ENCODE data around the gene KIDINS220. TPM values are rescaled to one million over a fixed set of nuclear protein-coding genes. Genes with fewer than 3 reads are reported as not detected.

Gene KIDINS220
- total and polyA plus RNA-seq, 2 of the 13 experiments (the other 11 are each of a cell fraction or from before 2014, with no cell fraction given) = 25.2 to 32.3 TPM

DNA sequence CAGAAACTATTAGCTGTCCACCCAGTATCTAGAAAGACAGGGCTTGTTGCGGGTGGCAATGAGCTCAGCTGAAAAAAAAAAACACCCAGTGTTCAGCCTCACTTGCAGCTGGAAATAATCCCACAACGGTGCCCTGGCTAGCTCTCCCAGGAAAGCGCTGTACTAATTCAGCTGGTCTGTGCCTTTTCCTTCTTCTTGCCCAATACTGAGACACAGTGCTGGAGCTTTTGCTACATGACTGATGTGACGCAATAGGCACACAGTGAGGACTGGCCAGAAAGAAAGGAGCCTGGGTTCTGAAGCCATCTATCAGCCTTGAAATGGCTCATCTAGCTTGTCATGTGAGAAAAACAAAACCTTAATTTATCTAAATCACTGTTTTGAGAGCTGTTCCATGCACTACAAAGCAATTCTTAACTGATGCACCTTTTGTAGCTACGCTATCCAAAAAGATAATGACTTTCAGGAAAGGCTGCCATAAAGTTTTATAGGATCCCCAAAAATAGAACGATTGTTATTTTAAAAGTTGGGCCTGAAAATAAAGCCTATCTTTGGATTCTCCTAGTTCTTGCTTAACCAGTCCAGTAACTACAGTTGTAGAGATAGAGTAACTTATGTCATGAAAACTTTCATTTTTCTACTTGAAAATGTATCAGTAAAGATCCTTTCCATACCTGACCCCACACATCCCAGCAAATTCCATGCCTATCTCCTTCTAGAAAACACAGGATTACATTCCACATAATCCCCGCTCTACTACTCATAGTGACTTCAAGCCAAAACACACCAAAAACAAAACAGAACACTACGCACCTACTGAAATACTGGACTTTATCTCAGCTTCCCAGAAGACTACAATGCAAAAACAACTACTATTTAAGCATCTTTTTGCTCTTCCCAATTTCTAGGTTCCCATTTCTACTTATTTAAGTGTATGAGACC, 15.9 kb downstream of the KIDINS220 start (continued):
- TF ChIP-seq, protein P1, sequence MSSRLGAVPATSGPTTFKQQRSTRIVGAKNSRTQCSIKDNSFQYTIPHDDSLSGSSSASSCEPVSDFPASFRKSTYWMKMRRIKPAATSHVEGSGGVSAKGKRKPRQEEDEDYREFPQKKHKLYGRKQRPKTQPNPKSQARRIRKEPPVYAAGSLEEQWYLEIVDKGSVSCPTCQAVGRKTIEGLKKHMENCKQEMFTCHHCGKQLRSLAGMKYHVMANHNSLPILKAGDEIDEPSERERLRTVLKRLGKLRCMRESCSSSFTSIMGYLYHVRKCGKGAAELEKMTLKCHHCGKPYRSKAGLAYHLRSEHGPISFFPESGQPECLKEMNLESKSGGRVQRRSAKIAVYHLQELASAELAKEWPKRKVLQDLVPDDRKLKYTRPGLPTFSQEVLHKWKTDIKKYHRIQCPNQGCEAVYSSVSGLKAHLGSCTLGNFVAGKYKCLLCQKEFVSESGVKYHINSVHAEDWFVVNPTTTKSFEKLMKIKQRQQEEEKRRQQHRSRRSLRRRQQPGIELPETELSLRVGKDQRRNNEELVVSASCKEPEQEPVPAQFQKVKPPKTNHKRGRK (CRISPR knock-in tag; IDR thresholded peaks at IDR 0.05) = no peak
- no peak for TF ChIP-seq LCORL (IDR thresholded peaks at IDR 0.05)
- TF ChIP-seq LCORL (CRISPR knock-in tag; IDR thresholded peaks at IDR 0.05) = peak; percentile 60; the same call in 1 of the 2 replicates
- TF ChIP-seq NFE2L2 (IDR thresholded peaks at IDR 0.05; ENCODE audit: low read length) = no peak
- TF ChIP-seq, protein P2, sequence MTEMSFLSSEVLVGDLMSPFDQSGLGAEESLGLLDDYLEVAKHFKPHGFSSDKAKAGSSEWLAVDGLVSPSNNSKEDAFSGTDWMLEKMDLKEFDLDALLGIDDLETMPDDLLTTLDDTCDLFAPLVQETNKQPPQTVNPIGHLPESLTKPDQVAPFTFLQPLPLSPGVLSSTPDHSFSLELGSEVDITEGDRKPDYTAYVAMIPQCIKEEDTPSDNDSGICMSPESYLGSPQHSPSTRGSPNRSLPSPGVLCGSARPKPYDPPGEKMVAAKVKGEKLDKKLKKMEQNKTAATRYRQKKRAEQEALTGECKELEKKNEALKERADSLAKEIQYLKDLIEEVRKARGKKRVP (CRISPR knock-in tag; IDR thresholded peaks at IDR 0.05) = peak in 1 of 2 experiments; percentile 96; a peak in 2 of 4 replicates
- TF ChIP-seq ZNF230 (CRISPR knock-in tag; IDR thresholded peaks at IDR 0.05) = no peak
- TF ChIP-seq, protein P3, sequence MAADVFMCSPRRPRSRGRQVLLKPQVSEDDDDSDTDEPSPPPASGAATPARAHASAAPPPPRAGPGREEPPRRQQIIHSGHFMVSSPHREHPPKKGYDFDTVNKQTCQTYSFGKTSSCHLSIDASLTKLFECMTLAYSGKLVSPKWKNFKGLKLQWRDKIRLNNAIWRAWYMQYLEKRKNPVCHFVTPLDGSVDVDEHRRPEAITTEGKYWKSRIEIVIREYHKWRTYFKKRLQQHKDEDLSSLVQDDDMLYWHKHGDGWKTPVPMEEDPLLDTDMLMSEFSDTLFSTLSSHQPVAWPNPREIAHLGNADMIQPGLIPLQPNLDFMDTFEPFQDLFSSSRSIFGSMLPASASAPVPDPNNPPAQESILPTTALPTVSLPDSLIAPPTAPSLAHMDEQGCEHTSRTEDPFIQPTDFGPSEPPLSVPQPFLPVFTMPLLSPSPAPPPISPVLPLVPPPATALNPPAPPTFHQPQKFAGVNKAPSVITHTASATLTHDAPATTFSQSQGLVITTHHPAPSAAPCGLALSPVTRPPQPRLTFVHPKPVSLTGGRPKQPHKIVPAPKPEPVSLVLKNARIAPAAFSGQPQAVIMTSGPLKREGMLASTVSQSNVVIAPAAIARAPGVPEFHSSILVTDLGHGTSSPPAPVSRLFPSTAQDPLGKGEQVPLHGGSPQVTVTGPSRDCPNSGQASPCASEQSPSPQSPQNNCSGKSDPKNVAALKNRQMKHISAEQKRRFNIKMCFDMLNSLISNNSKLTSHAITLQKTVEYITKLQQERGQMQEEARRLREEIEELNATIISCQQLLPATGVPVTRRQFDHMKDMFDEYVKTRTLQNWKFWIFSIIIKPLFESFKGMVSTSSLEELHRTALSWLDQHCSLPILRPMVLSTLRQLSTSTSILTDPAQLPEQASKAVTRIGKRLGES (CRISPR knock-in tag; IDR thresholded peaks at IDR 0.05; ENCODE audit: borderline replicate concordance) = no peak
- no peak for TF ChIP-seq TCF12 (IDR thresholded peaks at IDR 0.05)
- no peak for TF ChIP-seq TCF12 (CRISPR knock-in tag; IDR thresholded peaks at IDR 0.05)
- TF ChIP-seq, protein P4, sequence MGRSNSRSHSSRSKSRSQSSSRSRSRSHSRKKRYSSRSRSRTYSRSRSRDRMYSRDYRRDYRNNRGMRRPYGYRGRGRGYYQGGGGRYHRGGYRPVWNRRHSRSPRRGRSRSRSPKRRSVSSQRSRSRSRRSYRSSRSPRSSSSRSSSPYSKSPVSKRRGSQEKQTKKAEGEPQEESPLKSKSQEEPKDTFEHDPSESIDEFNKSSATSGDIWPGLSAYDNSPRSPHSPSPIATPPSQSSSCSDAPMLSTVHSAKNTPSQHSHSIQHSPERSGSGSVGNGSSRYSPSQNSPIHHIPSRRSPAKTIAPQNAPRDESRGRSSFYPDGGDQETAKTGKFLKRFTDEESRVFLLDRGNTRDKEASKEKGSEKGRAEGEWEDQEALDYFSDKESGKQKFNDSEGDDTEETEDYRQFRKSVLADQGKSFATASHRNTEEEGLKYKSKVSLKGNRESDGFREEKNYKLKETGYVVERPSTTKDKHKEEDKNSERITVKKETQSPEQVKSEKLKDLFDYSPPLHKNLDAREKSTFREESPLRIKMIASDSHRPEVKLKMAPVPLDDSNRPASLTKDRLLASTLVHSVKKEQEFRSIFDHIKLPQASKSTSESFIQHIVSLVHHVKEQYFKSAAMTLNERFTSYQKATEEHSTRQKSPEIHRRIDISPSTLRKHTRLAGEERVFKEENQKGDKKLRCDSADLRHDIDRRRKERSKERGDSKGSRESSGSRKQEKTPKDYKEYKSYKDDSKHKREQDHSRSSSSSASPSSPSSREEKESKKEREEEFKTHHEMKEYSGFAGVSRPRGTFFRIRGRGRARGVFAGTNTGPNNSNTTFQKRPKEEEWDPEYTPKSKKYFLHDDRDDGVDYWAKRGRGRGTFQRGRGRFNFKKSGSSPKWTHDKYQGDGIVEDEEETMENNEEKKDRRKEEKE (IDR thresholded peaks at IDR 0.05) = no peak
- TF ChIP-seq, protein P5, sequence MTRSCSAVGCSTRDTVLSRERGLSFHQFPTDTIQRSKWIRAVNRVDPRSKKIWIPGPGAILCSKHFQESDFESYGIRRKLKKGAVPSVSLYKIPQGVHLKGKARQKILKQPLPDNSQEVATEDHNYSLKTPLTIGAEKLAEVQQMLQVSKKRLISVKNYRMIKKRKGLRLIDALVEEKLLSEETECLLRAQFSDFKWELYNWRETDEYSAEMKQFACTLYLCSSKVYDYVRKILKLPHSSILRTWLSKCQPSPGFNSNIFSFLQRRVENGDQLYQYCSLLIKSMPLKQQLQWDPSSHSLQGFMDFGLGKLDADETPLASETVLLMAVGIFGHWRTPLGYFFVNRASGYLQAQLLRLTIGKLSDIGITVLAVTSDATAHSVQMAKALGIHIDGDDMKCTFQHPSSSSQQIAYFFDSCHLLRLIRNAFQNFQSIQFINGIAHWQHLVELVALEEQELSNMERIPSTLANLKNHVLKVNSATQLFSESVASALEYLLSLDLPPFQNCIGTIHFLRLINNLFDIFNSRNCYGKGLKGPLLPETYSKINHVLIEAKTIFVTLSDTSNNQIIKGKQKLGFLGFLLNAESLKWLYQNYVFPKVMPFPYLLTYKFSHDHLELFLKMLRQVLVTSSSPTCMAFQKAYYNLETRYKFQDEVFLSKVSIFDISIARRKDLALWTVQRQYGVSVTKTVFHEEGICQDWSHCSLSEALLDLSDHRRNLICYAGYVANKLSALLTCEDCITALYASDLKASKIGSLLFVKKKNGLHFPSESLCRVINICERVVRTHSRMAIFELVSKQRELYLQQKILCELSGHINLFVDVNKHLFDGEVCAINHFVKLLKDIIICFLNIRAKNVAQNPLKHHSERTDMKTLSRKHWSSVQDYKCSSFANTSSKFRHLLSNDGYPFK (CRISPR knock-in tag; IDR thresholded peaks at IDR 0.05; ENCODE audit: borderline replicate concordance) = no peak
- no peak for TF ChIP-seq HNRNPL (IDR thresholded peaks at IDR 0.05; ENCODE audit: low read depth, low read length)
- no peak for TF ChIP-seq HHEX (CRISPR knock-in tag; IDR thresholded peaks at IDR 0.05)
- TF ChIP-seq NCOA5 (CRISPR knock-in tag; IDR thresholded peaks at IDR 0.05) = no peak
- TF ChIP-seq, protein P6, sequence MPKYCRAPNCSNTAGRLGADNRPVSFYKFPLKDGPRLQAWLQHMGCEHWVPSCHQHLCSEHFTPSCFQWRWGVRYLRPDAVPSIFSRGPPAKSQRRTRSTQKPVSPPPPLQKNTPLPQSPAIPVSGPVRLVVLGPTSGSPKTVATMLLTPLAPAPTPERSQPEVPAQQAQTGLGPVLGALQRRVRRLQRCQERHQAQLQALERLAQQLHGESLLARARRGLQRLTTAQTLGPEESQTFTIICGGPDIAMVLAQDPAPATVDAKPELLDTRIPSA (CRISPR knock-in tag; IDR thresholded peaks at IDR 0.05; ENCODE audit: borderline replicate concordance) = no peak
- TF ChIP-seq RFX3 (CRISPR knock-in tag; IDR thresholded peaks at IDR 0.05) = no peak

Measured in HepG2 (cell line).